HepG2 (cell line): Measurements from ENCODE around the gene PTCD2. TPM values are rescaled to one million over a fixed set of nuclear protein-coding genes. Genes with fewer than 3 reads are reported as not detected.

ENCODE experiments used
- ATAC-seq: fragments of 200-7000 bp; cut with Tn5 transposase; 3 replicates; pipeline ENCODE4 v1.9.1; 2020; ENCODE audit warnings: mild to moderate bottlenecking, moderate library complexity
- BruUV-seq: library from RNA; stranded (reverse); fragments of 400-500 nt; replicated peaks from 2 replicates; lab custom pipeline; 2021; lab: Mats Ljungman, UMichigan
- CTCF ChIA-PET: fragments of 300-600 bp; formaldehyde crosslinking; extraction: SDS; loops from one replicate; lab custom pipeline; 2021; ENCODE audit warnings: low total read pairs, inconsistent platforms, low intra/inter-chr PET ratio; lab: Yijun Ruan, JAX
- POLR2A ChIA-PET: fragments of 350-600 bp; sonication (Branson Sonifier 250); formaldehyde crosslinking; loops from one replicate; lab custom pipeline; 2020; ENCODE audit warnings: antibody characterized with exemption, inconsistent platforms; lab: Yijun Ruan, JAX
- DNase-seq: peaks from one replicate; pipeline ENCODE4 v3.0.0-alpha.2; 2015; ENCODE audit warnings: low spot score
- FAIRE-seq: peaks from 3 replicates; lab custom pipeline; 2011; peaks lifted over from hg19 to GRCh38; lab: Jason Lieb, UNC
- H2AFZ ChIP-seq: one replicate; pipeline ENCODE4 v1.6.1; 2011; ENCODE audit warnings: low read length, inconsistent platforms
- H3K27ac ChIP-seq: fragments of 300-600 bp; 3 replicates; pipeline ENCODE4 v1.8.0; 2011; ENCODE audit warnings: mixed run types, mild to moderate bottlenecking, mixed read lengths, low read length, inconsistent platforms; ENCODE audit not compliant: insufficient read depth; ENCODE audit errors: extremely low read length
- H3K27me3 ChIP-seq, 2 experiments: fragments of 200-600 bp in 1 of 2; 2 replicates in 1 of 2; 3 replicates in 1 of 2; pipeline versions ENCODE4 v1.6.0 to v1.8.0; 2011; ENCODE audit warnings: low read length in 2 of 2, mild to moderate bottlenecking in 2 of 2, moderate library complexity in 2 of 2, inconsistent platforms in 1 of 2; ENCODE audit not compliant: insufficient read depth in 2 of 2, control insufficient read depth in 1 of 2
- H3K36me3 ChIP-seq, 2 experiments: fragments of 200-600 bp in 1 of 2; replicated peaks in 1 of 2; 2 replicates in 1 of 2; 3 replicates in 1 of 2; pipeline versions ENCODE4 v1.5.1 to v1.8.0; 2011; ENCODE audit warnings: low read length in 2 of 2, inconsistent platforms in 1 of 2; ENCODE audit not compliant: insufficient read depth in 2 of 2, control insufficient read depth in 1 of 2
- H3K4me1 ChIP-seq: 2 replicates; pipeline ENCODE4 v1.5.1; 2012; ENCODE audit warnings: low read length, inconsistent platforms; ENCODE audit not compliant: insufficient read depth
- H3K4me2 ChIP-seq: 2 replicates; pipeline ENCODE4 v1.6.0; 2011; ENCODE audit warnings: low read depth, low read length, inconsistent platforms
- H3K4me3 ChIP-seq, 3 experiments: fragments of 200-600 bp in 1 of 3; sonication (generic), shearing (Covaris generic) in 1 of 3; replicated peaks in 1 of 3; 2 replicates each; pipeline ENCODE4 v1.5.1; 2011 to 2016; ENCODE audit warnings: low read length in 3 of 3, inconsistent platforms in 2 of 3, low read depth in 2 of 3, mild to moderate bottlenecking in 2 of 3, control low read depth in 1 of 3, mixed read lengths in 1 of 3; ENCODE audit not compliant: insufficient read depth in 1 of 3
- H3K79me2 ChIP-seq: one replicate; pipeline ENCODE4 v1.6.1; 2011; ENCODE audit warnings: low read length, inconsistent platforms; ENCODE audit not compliant: insufficient read depth
- H3K9ac ChIP-seq: 2 replicates; pipeline ENCODE4 v1.6.0; 2011; ENCODE audit warnings: mild to moderate bottlenecking, low read depth, low read length, inconsistent platforms; ENCODE audit not compliant: insufficient read depth
- H3K9me3 ChIP-seq: 2 replicates; pipeline ENCODE4 v1.5.1; 2012; ENCODE audit warnings: mild to moderate bottlenecking, low read length
- H4K20me1 ChIP-seq: 2 replicates; pipeline ENCODE4 v1.6.0; 2011; ENCODE audit warnings: inconsistent platforms, mild to moderate bottlenecking, low read length, moderate library complexity; ENCODE audit not compliant: insufficient read depth
- HCFC1 ChIP-seq: fragments of 150-350 bp; IDR thresholded peaks from 2 replicates; pipeline ENCODE4 v1.6.1; 2014; ENCODE audit warnings: low read depth, low read length
- HNF4G ChIP-seq, 2 experiments: sonication (generic) in 1 of 2; formaldehyde crosslinking in 1 of 2; IDR thresholded peaks; 2 replicates each; pipeline versions ENCODE4 v1.4.0 to v1.6.1; 2011 to 2020; ENCODE audit warnings: borderline replicate concordance in 2 of 2, low read depth in 2 of 2, mild to moderate bottlenecking in 2 of 2, low read length in 1 of 2, missing genetic modification reagents in 1 of 2, moderate library complexity in 1 of 2
- PHB2 ChIP-seq: fragments of 450-650 bp; IDR thresholded peaks from 2 replicates; pipeline ENCODE4 v1.6.1; 2018; ENCODE audit not compliant: partially characterized antibody
- SRF ChIP-seq: IDR thresholded peaks from 2 replicates; pipeline ENCODE4 v1.6.1; 2011; ENCODE audit warnings: mild to moderate bottlenecking, low read depth, low read length, moderate library complexity
- ZEB1 ChIP-seq: IDR thresholded peaks from 2 replicates; pipeline ENCODE4 v1.6.1; 2012; ENCODE audit warnings: mild to moderate bottlenecking, low read depth, inconsistent platforms; ENCODE audit not compliant: insufficient replicate concordance
- ZFP41 ChIP-seq: sonication (generic); formaldehyde crosslinking; IDR thresholded peaks from 2 replicates; pipeline ENCODE4 v1.4.0; 2020; ENCODE audit warnings: mild to moderate bottlenecking, missing genetic modification reagents, borderline replicate concordance
- ZIK1 ChIP-seq: sonication (generic); formaldehyde crosslinking; IDR thresholded peaks from 2 replicates; pipeline ENCODE4 v1.5.0; 2020; ENCODE audit warnings: mild to moderate bottlenecking, low read depth, missing genetic modification reagents, borderline replicate concordance
- ZNF224 ChIP-seq: sonication (generic); formaldehyde crosslinking; IDR thresholded peaks from 2 replicates; pipeline ENCODE4 v1.5.0; 2020; ENCODE audit warnings: mild to moderate bottlenecking, missing genetic modification reagents
- ZNF382 ChIP-seq: sonication (generic); formaldehyde crosslinking; IDR thresholded peaks from 2 replicates; pipeline ENCODE4 v1.5.0; 2020; ENCODE audit warnings: missing genetic modification reagents, mild to moderate bottlenecking, borderline replicate concordance
- ZNF556 ChIP-seq: sonication (generic); formaldehyde crosslinking; IDR thresholded peaks from 2 replicates; pipeline ENCODE4 v1.4.0; 2020; ENCODE audit warnings: mild to moderate bottlenecking, missing genetic modification reagents, borderline replicate concordance
- ZNF577 ChIP-seq: sonication (generic); formaldehyde crosslinking; IDR thresholded peaks from 2 replicates; pipeline ENCODE4 v1.4.0; 2020; ENCODE audit warnings: mild to moderate bottlenecking, low read depth, missing genetic modification reagents, borderline replicate concordance
- ZNF615 ChIP-seq: sonication (generic); formaldehyde crosslinking; IDR thresholded peaks from 2 replicates; pipeline ENCODE4 v1.5.0; 2020; ENCODE audit warnings: mild to moderate bottlenecking, missing genetic modification reagents, borderline replicate concordance
- ZNF720 ChIP-seq: sonication (generic); formaldehyde crosslinking; IDR thresholded peaks from 2 replicates; pipeline ENCODE4 v1.4.0; 2020; ENCODE audit warnings: missing genetic modification reagents
- WGBS: methylation state at CpG from one replicate; pipeline ENCODE4 v1.1.6; 2017; ENCODE audit warnings: low lambda C conversion rate; 5-methylcytosine and 5-hydroxymethylcytosine counted together
- in situ Hi-C: cut with HindIII; loops from 2 replicates; pipeline ENCODE4 v1.10.0; 2017; ENCODE audit warnings: low pct_unique_long_range_greater_than_20kb; ENCODE audit not compliant: extremely low pct_ligation_motif_present
- intact Hi-C: fragments of 100-400 bp; cut with micrococcal nuclease; formaldehyde crosslinking; loops from one replicate; pipeline ENCODE4 v1.10.0; 2022; ENCODE audit not compliant: unreplicated experiment
- polyA plus RNA-seq, 8 experiments: library from polyadenylated mRNA; depleted of rRNA in 3 of 8; stranded (reverse) in 7 of 8; unstranded in 1 of 8; fragments of >200 nt; fragmentation: Illumina TruSeq in 4 of 8; extraction: Trizol in 4 of 8; gene quantifications; 2 replicates each; pipeline versions ENCODE4 v1.2.1 to v1.2.3, GENCODE V29; 2011 to 2016; ENCODE audit warnings: low read depth in 4 of 8, missing spikeins in 1 of 8, mixed read lengths in 1 of 8; ENCODE audit not compliant: insufficient read depth in 1 of 8
- total RNA-seq, 5 experiments: library from RNA; depleted of rRNA; stranded (reverse); fragments of >200 nt; fragmentation: Illumina TruSeq; extraction: Trizol; gene quantifications; 2 replicates each; pipeline ENCODE4 v1.2.3, GENCODE V29; 2016; ENCODE audit warnings: low read depth in 1 of 5
- TF ChIP-seq, protein P1 (sequence below): sonication (generic); formaldehyde crosslinking; IDR thresholded peaks from 2 replicates; pipeline ENCODE4 v1.4.0; 2020; ENCODE audit warnings: missing genetic modification reagents
- TF ChIP-seq, protein P2 (sequence below): sonication (generic); formaldehyde crosslinking; IDR thresholded peaks from 2 replicates; pipeline ENCODE4 v1.9.0; 2021; ENCODE audit warnings: missing genetic modification reagents, borderline replicate concordance

Gene PTCD2
- total and polyA plus RNA-seq, 2 of the 13 experiments (the other 11 are each of a cell fraction or from before 2014, with no cell fraction given): 5.3 to 6.4 TPM

DNA sequence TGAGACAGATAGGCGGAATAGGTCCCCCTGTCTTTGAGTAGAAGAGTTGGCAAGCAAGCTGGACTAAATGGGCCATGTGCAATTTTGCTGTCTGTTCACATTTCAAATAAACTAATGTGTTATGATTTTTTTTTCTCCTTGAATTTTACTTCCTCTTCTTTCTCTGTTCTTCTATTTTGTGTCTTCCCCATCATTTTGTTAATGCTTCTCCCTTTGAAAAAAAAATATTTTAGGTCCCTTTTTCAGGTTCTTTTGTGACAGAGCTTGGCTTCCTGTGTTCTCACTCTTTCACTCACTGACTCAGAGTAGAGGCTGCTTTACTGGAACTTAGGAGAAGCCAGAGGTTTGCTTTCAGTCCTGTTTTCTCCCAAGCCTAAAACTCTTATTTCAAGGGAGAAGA is 48.1 kb downstream of the PTCD2 start:
- H3K9me3 ChIP-seq: no peaks in the 10 kb centered on the region
- ATAC-seq (no peak), FAIRE-seq (no peak), DNase-seq (no peak)
- no peak overlapping the region for H3K9ac ChIP-seq
- POLR2A ChIA-PET: no interaction called here
- no peaks in the 10 kb centered on the region for H3K79me2 ChIP-seq
- H3K4me1 ChIP-seq: peaks cover 6% of the 10 kb centered on the region; the same call in 1 of the 2 replicates
- CTCF ChIA-PET: no interaction called here
- no peaks in the 10 kb centered on the region for H3K27me3 ChIP-seq
- H3K4me2 ChIP-seq: no peak overlapping the region
- no peak overlapping the region for H2AFZ ChIP-seq
- 100% methylated on average over 1 of the region's 1 CpG for WGBS
- TF ChIP-seq ZNF720 (no peak), ZNF382 (no peak), HNF4G (IDR thresholded peaks at IDR 0.05; ENCODE audit: borderline replicate concordance, low read depth, low read length) (no peak), HNF4G (CRISPR knock-in tag; IDR thresholded peaks at IDR 0.05; ENCODE audit: borderline replicate concordance, low read depth) (no peak), ZNF556 (CRISPR knock-in tag) (no peak), ZIK1 (CRISPR knock-in tag) (no peak), ZFP41 (CRISPR knock-in tag) (no peak), SRF (no peak), ZNF224 (no peak), ZEB1 (no peak), HCFC1 (no peak), ZNF615 (CRISPR knock-in tag) (no peak), PHB2 (no peak), ZNF577 (CRISPR knock-in tag) (no peak)
- TF ChIP-seq, protein P1, sequence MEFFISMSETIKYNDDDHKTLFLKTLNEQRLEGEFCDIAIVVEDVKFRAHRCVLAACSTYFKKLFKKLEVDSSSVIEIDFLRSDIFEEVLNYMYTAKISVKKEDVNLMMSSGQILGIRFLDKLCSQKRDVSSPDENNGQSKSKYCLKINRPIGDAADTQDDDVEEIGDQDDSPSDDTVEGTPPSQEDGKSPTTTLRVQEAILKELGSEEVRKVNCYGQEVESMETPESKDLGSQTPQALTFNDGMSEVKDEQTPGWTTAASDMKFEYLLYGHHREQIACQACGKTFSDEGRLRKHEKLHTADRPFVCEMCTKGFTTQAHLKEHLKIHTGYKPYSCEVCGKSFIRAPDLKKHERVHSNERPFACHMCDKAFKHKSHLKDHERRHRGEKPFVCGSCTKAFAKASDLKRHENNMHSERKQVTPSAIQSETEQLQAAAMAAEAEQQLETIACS (CRISPR knock-in tag): no peak
- TF ChIP-seq, protein P2, sequence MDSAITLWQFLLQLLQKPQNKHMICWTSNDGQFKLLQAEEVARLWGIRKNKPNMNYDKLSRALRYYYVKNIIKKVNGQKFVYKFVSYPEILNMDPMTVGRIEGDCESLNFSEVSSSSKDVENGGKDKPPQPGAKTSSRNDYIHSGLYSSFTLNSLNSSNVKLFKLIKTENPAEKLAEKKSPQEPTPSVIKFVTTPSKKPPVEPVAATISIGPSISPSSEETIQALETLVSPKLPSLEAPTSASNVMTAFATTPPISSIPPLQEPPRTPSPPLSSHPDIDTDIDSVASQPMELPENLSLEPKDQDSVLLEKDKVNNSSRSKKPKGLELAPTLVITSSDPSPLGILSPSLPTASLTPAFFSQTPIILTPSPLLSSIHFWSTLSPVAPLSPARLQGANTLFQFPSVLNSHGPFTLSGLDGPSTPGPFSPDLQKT: no peak
- no peaks in the 10 kb centered on the region for H4K20me1 ChIP-seq
- no TSS peak for BruUV-seq
- no peak overlapping the region for H3K27ac ChIP-seq
- no peak overlapping the region for H3K4me3 ChIP-seq
- in situ Hi-C loops (loop anchor here (10.0 kb wide), 1 partner anchor 447 kb away; the partner anchor contains the start of gene TNPO1), intact Hi-C loops (no loop called here)
- H3K36me3 ChIP-seq: peaks cover 0 to 2% of the 10 kb centered on the region in 2 experiments; a peak in 1 of 5 replicates
